ENCODE data around the gene RHOD.

Gene RHOD

GRCh38 chr11:67045314-67045713 lies 11.3 kb upstream of the RHOD start:
- Histone ChIP-seq H3K27ac (ENCODE audit: low read depth, low read length) (no peak overlapping the region), H3K4me3 (ENCODE audit: low read depth in 1 of 5, low read length in 5 of 5) (no peak overlapping the region), H3K9ac (ENCODE audit: low read length in 5 of 5) (peak overlapping the region in 1 of 5 donors; percentile 4)

GRCh38 chr11:67048515-67049130 lies 8.0 kb upstream of the RHOD start:
- Histone ChIP-seq H3K9ac (ENCODE audit: low read length in 5 of 5) (peak overlapping the region in 1 of 5 donors; percentile 3), H3K36me3 (ENCODE audit: control insufficient read depth in 5 of 5, insufficient read depth in 5 of 5, low read length in 5 of 5) (no peaks in the 10 kb centered on the region), H3K27me3 (ENCODE audit: control insufficient read depth in 5 of 5, insufficient read depth in 4 of 5, low read length in 5 of 5) (peaks cover 0 to 10% (median 6%) of the 10 kb centered on the region in 5 donors), H3K9me3 (ENCODE audit: control insufficient read depth in 5 of 5, low read length in 5 of 5) (no peaks in the 10 kb centered on the region), H3K4me3 (ENCODE audit: low read depth in 1 of 5, low read length in 5 of 5) (no peak overlapping the region), H3K27ac (ENCODE audit: low read depth, low read length) (no peak overlapping the region), H3K4me1 (ENCODE audit: control insufficient read depth in 5 of 5, insufficient read depth in 5 of 5, low read length in 5 of 5) (peaks cover 0 to 14% (median 6%) of the 10 kb centered on the region in 5 donors)

More at GRCh38 chr11:67045314-67045713, 11.3 kb upstream of the RHOD start:
- peaks cover 0 to 2% (median 0%) of the 10 kb centered on the region in 5 donors for H3K27me3 ChIP-seq (ENCODE audit: control insufficient read depth in 5 of 5, insufficient read depth in 4 of 5, low read length in 5 of 5)
- peaks cover 0 to 14% (median 6%) of the 10 kb centered on the region in 5 donors for H3K4me1 ChIP-seq (ENCODE audit: control insufficient read depth in 5 of 5, insufficient read depth in 5 of 5, low read length in 5 of 5)
- no peaks in the 10 kb centered on the region for H3K9me3 ChIP-seq (ENCODE audit: control insufficient read depth in 5 of 5, low read length in 5 of 5)
- H3K36me3 ChIP-seq (ENCODE audit: control insufficient read depth in 5 of 5, insufficient read depth in 5 of 5, low read length in 5 of 5) = no peaks in the 10 kb centered on the region

GRCh38 chr11:67050139-67050538 lies 6.5 kb upstream of the RHOD start:
- Histone ChIP-seq H3K9me3 (ENCODE audit: control insufficient read depth in 5 of 5, low read length in 5 of 5) (no peaks in the 10 kb centered on the region), H3K36me3 (ENCODE audit: control insufficient read depth in 5 of 5, insufficient read depth in 5 of 5, low read length in 5 of 5) (no peaks in the 10 kb centered on the region), H3K27ac (ENCODE audit: low read depth, low read length) (no peak overlapping the region), H3K27me3 (ENCODE audit: control insufficient read depth in 5 of 5, insufficient read depth in 4 of 5, low read length in 5 of 5) (peaks cover 0 to 10% (median 6%) of the 10 kb centered on the region in 5 donors), H3K4me1 (ENCODE audit: control insufficient read depth in 5 of 5, insufficient read depth in 5 of 5, low read length in 5 of 5) (peaks cover 0 to 14% (median 6%) of the 10 kb centered on the region in 5 donors), H3K9ac (ENCODE audit: low read length in 5 of 5) (no peak overlapping the region), H3K4me3 (ENCODE audit: low read depth in 1 of 5, low read length in 5 of 5) (no peak overlapping the region)

GRCh38 chr11:67051180-67051893 lies 5.3 kb upstream of the RHOD start:
- Histone ChIP-seq H3K4me1 (ENCODE audit: control insufficient read depth in 5 of 5, insufficient read depth in 5 of 5, low read length in 5 of 5) (peaks cover 1 to 23% (median 16%) of the 10 kb centered on the region in 5 donors), H3K9ac (ENCODE audit: low read length in 5 of 5) (no peak overlapping the region), H3K27me3 (ENCODE audit: control insufficient read depth in 5 of 5, insufficient read depth in 4 of 5, low read length in 5 of 5) (peaks cover 0 to 10% (median 6%) of the 10 kb centered on the region in 5 donors), H3K27ac (ENCODE audit: low read depth, low read length) (no peak overlapping the region), H3K4me3 (ENCODE audit: low read depth in 1 of 5, low read length in 5 of 5) (no peak overlapping the region), H3K36me3 (ENCODE audit: control insufficient read depth in 5 of 5, insufficient read depth in 5 of 5, low read length in 5 of 5) (no peaks in the 10 kb centered on the region), H3K9me3 (ENCODE audit: control insufficient read depth in 5 of 5, low read length in 5 of 5) (no peaks in the 10 kb centered on the region)

GRCh38 chr11:67051945-67052488 lies 4.6 kb upstream of the RHOD start:
- Histone ChIP-seq H3K9me3 (ENCODE audit: control insufficient read depth in 5 of 5, low read length in 5 of 5) (no peaks in the 10 kb centered on the region), H3K4me1 (ENCODE audit: control insufficient read depth in 5 of 5, insufficient read depth in 5 of 5, low read length in 5 of 5) (peaks cover 1 to 28% (median 21%) of the 10 kb centered on the region in 5 donors), H3K9ac (ENCODE audit: low read length in 5 of 5) (no peak overlapping the region), H3K36me3 (ENCODE audit: control insufficient read depth in 5 of 5, insufficient read depth in 5 of 5, low read length in 5 of 5) (no peaks in the 10 kb centered on the region), H3K27ac (ENCODE audit: low read depth, low read length) (no peak overlapping the region), H3K27me3 (ENCODE audit: control insufficient read depth in 5 of 5, insufficient read depth in 4 of 5, low read length in 5 of 5) (peaks cover 0 to 10% (median 6%) of the 10 kb centered on the region in 5 donors), H3K4me3 (ENCODE audit: low read depth in 1 of 5, low read length in 5 of 5) (no peak overlapping the region)

- Histone ChIP-seq H3K9me3 (ENCODE audit: control insufficient read depth in 5 of 5, low read length in 5 of 5) (no peaks in the 10 kb centered on the region), H3K27me3 (ENCODE audit: control insufficient read depth in 5 of 5, insufficient read depth in 4 of 5, low read length in 5 of 5) (peaks cover 0 to 10% (median 6%) of the 10 kb centered on the region in 5 donors), H3K9ac (ENCODE audit: low read length in 5 of 5) (no peak overlapping the region), H3K4me3 (ENCODE audit: low read depth in 1 of 5, low read length in 5 of 5) (no peak overlapping the region), H3K36me3 (ENCODE audit: control insufficient read depth in 5 of 5, insufficient read depth in 5 of 5, low read length in 5 of 5) (no peaks in the 10 kb centered on the region), H3K27ac (ENCODE audit: low read depth, low read length) (no peak overlapping the region), H3K4me1 (ENCODE audit: control insufficient read depth in 5 of 5, insufficient read depth in 5 of 5, low read length in 5 of 5) (peaks cover 1 to 36% (median 28%) of the 10 kb centered on the region in 5 donors)
Measured at GRCh38 chr11:67052891-67053290, 3.8 kb upstream of the RHOD start.

- no peaks in the 10 kb centered on the region for H3K36me3 ChIP-seq (ENCODE audit: control insufficient read depth in 5 of 5, insufficient read depth in 5 of 5, low read length in 5 of 5)
- H3K9ac ChIP-seq (ENCODE audit: low read length in 5 of 5) = peak overlapping the region in 1 of 5 donors; percentile 23
- H3K27ac ChIP-seq (ENCODE audit: low read depth, low read length) = no peak overlapping the region
Measured at GRCh38 chr11:67053896-67054329, 2.7 kb upstream of the RHOD start.

GRCh38 chr11:67054346-67054835 lies 2.3 kb upstream of the RHOD start:
- Histone ChIP-seq H3K9me3 (ENCODE audit: control insufficient read depth in 5 of 5, low read length in 5 of 5) (no peaks in the 10 kb centered on the region), H3K9ac (ENCODE audit: low read length in 5 of 5) (no peak overlapping the region), H3K27ac (ENCODE audit: low read depth, low read length) (no peak overlapping the region), H3K4me1 (ENCODE audit: control insufficient read depth in 5 of 5, insufficient read depth in 5 of 5, low read length in 5 of 5) (peaks cover 0 to 23% (median 21%) of the 10 kb centered on the region in 5 donors), H3K36me3 (ENCODE audit: control insufficient read depth in 5 of 5, insufficient read depth in 5 of 5, low read length in 5 of 5) (no peaks in the 10 kb centered on the region), H3K27me3 (ENCODE audit: control insufficient read depth in 5 of 5, insufficient read depth in 4 of 5, low read length in 5 of 5) (peaks cover 0 to 10% (median 6%) of the 10 kb centered on the region in 5 donors), H3K4me3 (ENCODE audit: low read depth in 1 of 5, low read length in 5 of 5) (no peak overlapping the region)

More at GRCh38 chr11:67053896-67054329, 2.7 kb upstream of the RHOD start:
- Histone ChIP-seq H3K4me1 (ENCODE audit: control insufficient read depth in 5 of 5, insufficient read depth in 5 of 5, low read length in 5 of 5) (peaks cover 0 to 28% (median 23%) of the 10 kb centered on the region in 5 donors), H3K9me3 (ENCODE audit: control insufficient read depth in 5 of 5, low read length in 5 of 5) (no peaks in the 10 kb centered on the region), H3K27me3 (ENCODE audit: control insufficient read depth in 5 of 5, insufficient read depth in 4 of 5, low read length in 5 of 5) (peaks cover 0 to 10% (median 6%) of the 10 kb centered on the region in 5 donors), H3K4me3 (ENCODE audit: low read depth in 1 of 5, low read length in 5 of 5) (no peak overlapping the region)

GRCh38 chr11:67054836-67055523 lies 1.7 kb upstream of the RHOD start:
- Histone ChIP-seq H3K27me3 (ENCODE audit: control insufficient read depth in 5 of 5, insufficient read depth in 4 of 5, low read length in 5 of 5) (peaks cover 0 to 10% (median 6%) of the 10 kb centered on the region in 5 donors), H3K4me1 (ENCODE audit: control insufficient read depth in 5 of 5, insufficient read depth in 5 of 5, low read length in 5 of 5) (peaks cover 0 to 22% (median 21%) of the 10 kb centered on the region in 5 donors), H3K27ac (ENCODE audit: low read depth, low read length) (no peak overlapping the region), H3K9me3 (ENCODE audit: control insufficient read depth in 5 of 5, low read length in 5 of 5) (no peaks in the 10 kb centered on the region), H3K36me3 (ENCODE audit: control insufficient read depth in 5 of 5, insufficient read depth in 5 of 5, low read length in 5 of 5) (no peaks in the 10 kb centered on the region), H3K9ac (ENCODE audit: low read length in 5 of 5) (no peak overlapping the region), H3K4me3 (ENCODE audit: low read depth in 1 of 5, low read length in 5 of 5) (no peak overlapping the region)

Data from subcutaneous abdominal adipose tissue (tissue), 5 donors.